RWPE1 (cell line): ENCODE results near the gene SAG.

ENCODE experiments used
- CTCF ChIA-PET: fragments of 350-600 bp; sonication (Branson Sonifier 250); formaldehyde crosslinking; extraction: SDS; loops from one replicate; lab custom pipeline; 2021; lab: Yijun Ruan, JAX
- POLR2A ChIA-PET: fragments of 400-600 bp; formaldehyde crosslinking; extraction: SDS; loops from one replicate; lab custom pipeline; 2020; ENCODE audit warnings: antibody characterized with exemption; ENCODE audit not compliant: low non-redundant PET; lab: Yijun Ruan, JAX
- DNase-seq: peaks from one replicate; pipeline ENCODE4 v3.0.0; 2012; ENCODE audit warnings: low spot score
- H3K27ac ChIP-seq: fragments of 450-650 bp; 2 replicates; pipeline ENCODE4 v1.5.1; 2017
- TF ChIP-seq, protein P1 (sequence below): fragments of 450-650 bp; conservative IDR thresholded peaks from 2 replicates; pipeline ENCODE4 v1.5.1; 2017; ENCODE audit warnings: low read depth, mild to moderate bottlenecking

Gene SAG

DNA sequence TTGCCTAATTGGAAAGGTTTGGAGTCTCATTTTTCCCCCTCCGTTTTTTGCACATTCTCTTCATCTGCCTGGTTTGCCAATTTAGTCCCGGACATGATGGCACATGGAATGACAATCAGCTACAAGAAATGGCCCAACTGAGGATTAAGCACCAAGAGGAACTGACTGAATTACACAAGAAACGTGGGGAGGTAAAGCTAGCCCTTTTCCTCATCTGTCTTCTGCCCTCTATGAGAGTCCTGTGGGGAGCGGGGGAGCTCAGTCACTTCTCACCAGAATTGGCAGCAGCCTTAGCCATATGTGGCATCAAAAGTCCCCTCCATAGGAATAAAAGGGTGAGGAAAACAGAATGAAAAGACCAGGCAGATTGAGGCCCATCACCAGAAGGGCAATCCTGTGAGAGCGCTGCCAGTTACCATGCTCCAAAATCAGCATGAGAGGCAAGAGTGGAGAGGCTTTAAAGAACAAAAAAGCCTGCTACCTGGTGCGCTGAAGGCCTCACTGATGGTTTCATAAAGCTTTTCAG lies 44.5 kb upstream of the SAG start:
- no peak overlapping the region for H3K27ac ChIP-seq
- TF ChIP-seq, protein P1, sequence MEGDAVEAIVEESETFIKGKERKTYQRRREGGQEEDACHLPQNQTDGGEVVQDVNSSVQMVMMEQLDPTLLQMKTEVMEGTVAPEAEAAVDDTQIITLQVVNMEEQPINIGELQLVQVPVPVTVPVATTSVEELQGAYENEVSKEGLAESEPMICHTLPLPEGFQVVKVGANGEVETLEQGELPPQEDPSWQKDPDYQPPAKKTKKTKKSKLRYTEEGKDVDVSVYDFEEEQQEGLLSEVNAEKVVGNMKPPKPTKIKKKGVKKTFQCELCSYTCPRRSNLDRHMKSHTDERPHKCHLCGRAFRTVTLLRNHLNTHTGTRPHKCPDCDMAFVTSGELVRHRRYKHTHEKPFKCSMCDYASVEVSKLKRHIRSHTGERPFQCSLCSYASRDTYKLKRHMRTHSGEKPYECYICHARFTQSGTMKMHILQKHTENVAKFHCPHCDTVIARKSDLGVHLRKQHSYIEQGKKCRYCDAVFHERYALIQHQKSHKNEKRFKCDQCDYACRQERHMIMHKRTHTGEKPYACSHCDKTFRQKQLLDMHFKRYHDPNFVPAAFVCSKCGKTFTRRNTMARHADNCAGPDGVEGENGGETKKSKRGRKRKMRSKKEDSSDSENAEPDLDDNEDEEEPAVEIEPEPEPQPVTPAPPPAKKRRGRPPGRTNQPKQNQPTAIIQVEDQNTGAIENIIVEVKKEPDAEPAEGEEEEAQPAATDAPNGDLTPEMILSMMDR, result no peak
- CTCF ChIA-PET, result interaction anchor here (1.5 kb wide), 1 partner anchor 12 kb away, joined by 3 read pairs; no protein-coding TSS in a partner anchor
- DNase-seq, result no peak
- POLR2A ChIA-PET, result no interaction called here

DNA sequence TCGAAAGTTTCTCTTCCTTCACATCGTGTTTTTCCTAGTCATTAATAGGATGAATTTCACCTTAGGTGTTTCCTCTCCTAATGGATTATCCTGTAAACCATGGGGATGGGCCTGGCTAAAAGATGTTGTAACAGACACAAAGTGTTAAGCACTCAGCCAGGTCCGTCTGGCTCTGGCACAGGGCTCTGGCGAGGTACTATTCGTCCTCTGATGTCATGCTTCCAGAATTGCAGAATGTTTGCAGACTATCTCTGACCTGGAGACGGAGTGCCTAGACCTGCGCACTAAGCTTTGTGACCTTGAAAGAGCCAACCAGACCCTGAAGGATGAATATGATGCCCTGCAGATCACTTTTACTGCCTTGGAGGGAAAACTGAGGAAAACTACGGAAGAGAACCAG lies 42.9 kb upstream of the SAG start:
- no peak overlapping the region for H3K27ac ChIP-seq
- POLR2A ChIA-PET, result no interaction called here
- DNase-seq, result no peak
- CTCF ChIA-PET, result no interaction called here
- TF ChIP-seq, protein P1, result no peak

DNA sequence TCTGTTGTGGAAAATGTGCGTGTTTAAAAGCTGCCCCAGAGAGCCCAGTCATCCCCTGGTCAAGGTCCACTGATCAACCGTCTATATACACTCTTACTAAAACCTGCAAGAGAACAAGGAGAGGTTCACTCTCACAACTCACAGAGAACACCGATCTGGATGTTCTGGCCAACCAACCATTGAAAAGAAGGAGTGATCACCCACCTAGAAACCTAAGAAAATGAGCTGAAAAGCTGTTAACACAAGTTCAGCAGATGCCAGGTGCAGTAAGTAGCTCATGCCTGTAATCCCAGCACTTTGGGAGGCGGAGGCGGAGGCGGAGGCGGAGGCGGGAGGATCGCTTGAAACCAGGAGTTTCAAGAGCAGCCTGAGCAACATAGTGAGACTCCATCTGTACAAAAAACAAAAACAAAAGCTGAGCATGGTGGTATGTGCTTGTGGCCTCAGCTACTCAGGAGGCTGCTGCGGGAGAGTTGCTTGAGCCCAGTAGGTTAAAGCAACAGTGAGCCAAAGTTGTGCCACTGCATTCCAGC lies 41.7 kb upstream of the SAG start:
- CTCF ChIA-PET, result no interaction called here

DNA sequence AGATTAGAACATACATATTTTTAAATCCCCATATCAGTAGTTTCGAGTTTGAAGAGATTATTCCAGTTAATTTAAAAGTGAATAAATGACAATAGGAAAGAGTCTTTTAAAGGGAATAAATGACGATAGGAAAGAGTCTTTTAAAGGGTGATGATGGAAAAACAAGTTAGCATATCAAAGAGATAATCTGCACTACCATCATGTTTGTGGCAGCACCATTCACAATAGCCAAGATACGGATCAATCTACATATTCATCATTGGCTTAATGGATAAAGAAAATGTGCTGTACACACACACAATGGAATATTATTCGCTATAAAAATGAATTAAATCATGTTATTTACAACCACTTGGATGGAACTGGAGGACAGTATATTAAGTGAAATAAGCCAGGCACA lies 41.1 kb upstream of the SAG start:
- ChIA-PET CTCF (interaction anchor here (0.7 kb wide), 1 partner anchor 389 kb away, joined by 5 read pairs; no protein-coding TSS in a partner anchor), POLR2A (no interaction called here)
- TF ChIP-seq, protein P1, result no peak
- no peak overlapping the region for H3K27ac ChIP-seq
- DNase-seq, result no peak

More for the DNA sequence above, 41.7 kb upstream of the SAG start:
- no peak for DNase-seq
- POLR2A ChIA-PET, result no interaction called here
- TF ChIP-seq, protein P1, result no peak
- H3K27ac ChIP-seq, result no peak overlapping the region

DNA sequence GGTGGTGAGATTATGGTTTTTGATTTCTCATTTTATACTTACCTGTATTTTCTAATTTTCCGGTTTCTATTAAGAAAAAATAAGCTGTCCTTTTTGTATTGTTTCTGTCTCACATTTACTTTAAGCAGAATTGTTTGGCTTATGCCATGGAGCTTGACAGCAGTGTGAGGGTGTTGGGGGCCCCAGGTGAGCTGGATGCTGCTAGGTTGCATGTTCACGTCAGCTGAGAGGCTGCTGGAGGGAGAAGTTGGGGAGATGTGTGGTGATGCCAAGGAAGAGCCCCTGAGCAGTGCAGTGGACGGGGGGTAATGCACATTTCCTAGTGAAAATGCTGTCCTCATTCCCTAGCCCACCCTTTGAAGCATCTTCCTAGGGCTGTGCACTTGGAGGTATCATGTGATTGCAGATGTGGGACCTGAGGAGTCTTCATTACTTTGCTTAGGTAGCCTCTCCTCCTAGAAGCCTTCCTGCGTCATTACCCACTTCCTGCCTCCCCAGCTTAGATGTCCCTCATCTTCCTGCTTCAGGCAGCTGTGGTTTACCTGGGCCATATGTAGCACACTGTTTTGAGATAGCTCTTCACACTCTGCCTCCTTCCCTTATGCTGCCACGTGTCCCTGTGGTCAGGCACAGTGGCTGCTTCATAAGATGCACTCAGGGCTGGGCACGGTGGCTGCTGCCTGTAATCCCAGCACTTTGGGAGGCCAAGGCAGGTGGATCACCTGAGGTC lies 39.9 kb upstream of the SAG start:
- H3K27ac ChIP-seq, result no peak overlapping the region
- ChIA-PET POLR2A (no interaction called here), CTCF (interaction anchor here (1.3 kb wide), 1 partner anchor 11 kb away, joined by 4 read pairs; no protein-coding TSS in a partner anchor)

DNA sequence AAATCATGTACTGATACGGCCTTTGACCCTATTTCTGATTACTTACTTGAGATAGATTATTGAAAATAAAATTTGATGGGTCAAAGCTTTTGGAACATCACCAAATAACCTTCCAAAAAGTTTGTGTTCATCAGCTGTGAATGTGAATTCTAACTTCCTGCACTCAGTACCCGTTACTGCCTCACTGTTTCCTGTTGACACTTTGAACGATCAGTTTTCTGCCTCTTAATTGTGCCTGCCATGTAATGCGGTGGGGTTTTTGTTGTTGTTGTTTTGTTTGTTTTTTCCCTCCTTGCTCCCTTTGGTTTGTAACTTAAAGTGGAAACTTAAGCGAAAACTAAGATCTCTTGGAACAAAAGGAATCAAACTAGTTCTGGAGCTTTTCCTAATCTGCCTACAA lies 37.2 kb upstream of the SAG start:
- H3K27ac ChIP-seq, result no peak overlapping the region
- POLR2A ChIA-PET, result no interaction called here
- TF ChIP-seq, protein P1, result no peak
- DNase-seq, result no peak
- CTCF ChIA-PET, result interaction anchor here (0.7 kb wide), 1 partner anchor 179 kb away, joined by 3 read pairs; no protein-coding TSS in a partner anchor

More for the DNA sequence above, 39.9 kb upstream of the SAG start:
- TF ChIP-seq, protein P1, result no peak
- DNase-seq, result no peak
